SK-N-MC (cell line): ENCODE data around the gene ROPN1L.

Experiments
- DNase-seq: peaks from one replicate; pipeline ENCODE4 v3.0.0-alpha.2; 2011; ENCODE audit warnings: low read depth, low spot score
- H3K27ac ChIP-seq: fragments of 200-600 bp; sonication (generic); 2 replicates; pipeline ENCODE4 v1.5.1; 2016; ENCODE audit warnings: mixed run types
- H3K36me3 ChIP-seq: fragments of 200-600 bp; sonication (generic); 2 replicates; pipeline ENCODE4 v1.6.1; 2017; ENCODE audit warnings: antibody characterized with exemption, low read length, mixed read lengths; ENCODE audit not compliant: insufficient read depth
- H3K4me3 ChIP-seq: fragments of 200-600 bp; sonication (generic); 2 replicates; pipeline ENCODE4 v1.5.1; 2016
- H3K9ac ChIP-seq: fragments of 200-600 bp; sonication (generic); 2 replicates; pipeline ENCODE4 v1.8.0; 2017; ENCODE audit warnings: mixed run types, mixed read lengths; ENCODE audit not compliant: insufficient read length
- H3K9me3 ChIP-seq: fragments of 200-600 bp; sonication (generic); 2 replicates; pipeline ENCODE4 v1.6.1; 2017; ENCODE audit warnings: low read depth, mild to moderate bottlenecking, antibody characterized with exemption, low read length, moderate library complexity, mixed read lengths
- EZH2 ChIP-seq: fragments of 200-600 bp; sonication (generic); IDR thresholded peaks from one replicate; pipeline ENCODE4 v1.6.1; 2017; ENCODE audit warnings: antibody characterized with exemption
- FOXP2 ChIP-seq: optimal IDR thresholded peaks from 2 replicates; pipeline ENCODE3; 2011; ENCODE audit warnings: mild to moderate bottlenecking, moderate library complexity; ENCODE audit not compliant: insufficient read depth; ENCODE audit errors: extremely low read length, control extremely low read depth
- POLR2AphosphoS5 ChIP-seq: IDR thresholded peaks from 2 replicates; pipeline ENCODE4 v1.6.1; 2012; ENCODE audit warnings: mild to moderate bottlenecking, low read depth, low read length, borderline replicate concordance

Gene ROPN1L

GRCh38 chr5:10476878-10477277, 35.2 kb downstream of the ROPN1L start:
- DNase-seq = no peak
- H3K36me3 ChIP-seq = no peaks in the 10 kb centered on the region
- H3K4me3 ChIP-seq = no peak overlapping the region
- no peaks in the 10 kb centered on the region for H3K9me3 ChIP-seq
- no peak overlapping the region for H3K27ac ChIP-seq
- no peak for TF ChIP-seq EZH2
- no peak for TF ChIP-seq POLR2AphosphoS5
- no peak for TF ChIP-seq FOXP2
- no peak overlapping the region for H3K9ac ChIP-seq

GRCh38 chr5:10477943-10478342, 36.3 kb downstream of the ROPN1L start:
- H3K9me3 ChIP-seq = no peaks in the 10 kb centered on the region
- DNase-seq = no peak
- H3K4me3 ChIP-seq = no peak overlapping the region
- H3K9ac ChIP-seq = no peak overlapping the region
- no peaks in the 10 kb centered on the region for H3K36me3 ChIP-seq
- no peak overlapping the region for H3K27ac ChIP-seq
- TF ChIP-seq POLR2AphosphoS5 = no peak
- no peak for TF ChIP-seq FOXP2
- no peak for TF ChIP-seq EZH2

- no peak overlapping the region for H3K4me3 ChIP-seq
- no peak overlapping the region for H3K27ac ChIP-seq
- no peak overlapping the region for H3K9ac ChIP-seq
- H3K9me3 ChIP-seq = no peaks in the 10 kb centered on the region
- no peak for DNase-seq
- H3K36me3 ChIP-seq = no peaks in the 10 kb centered on the region
- no peak for TF ChIP-seq EZH2
- TF ChIP-seq POLR2AphosphoS5 = no peak
- no peak for TF ChIP-seq FOXP2
Observed at GRCh38 chr5:10478436-10478835, 36.8 kb downstream of the ROPN1L start.

GRCh38 chr5:10479154-10479721, 37.6 kb downstream of the ROPN1L start:
- H3K4me3 ChIP-seq = no peak overlapping the region
- no peak overlapping the region for H3K9ac ChIP-seq
- H3K27ac ChIP-seq = no peak overlapping the region
- no peaks in the 10 kb centered on the region for H3K9me3 ChIP-seq
- H3K36me3 ChIP-seq = no peaks in the 10 kb centered on the region
- TF ChIP-seq FOXP2 (no peak), EZH2 (no peak), POLR2AphosphoS5 (no peak)
- no peak for DNase-seq

- TF ChIP-seq FOXP2 = no peak
- no peak overlapping the region for H3K27ac ChIP-seq
- no peak for DNase-seq
- H3K4me3 ChIP-seq = no peak overlapping the region
- no peak overlapping the region for H3K9ac ChIP-seq
- H3K36me3 ChIP-seq = no peaks in the 10 kb centered on the region
- H3K9me3 ChIP-seq = no peaks in the 10 kb centered on the region
Observed at GRCh38 chr5:10480237-10480985, 38.7 kb downstream of the ROPN1L start.

- H3K4me3 ChIP-seq = no peak overlapping the region
- H3K9ac ChIP-seq = no peak overlapping the region
- DNase-seq = no peak
- TF ChIP-seq FOXP2 (no peak), POLR2AphosphoS5 (no peak), EZH2 (no peak)
- H3K27ac ChIP-seq = no peak overlapping the region
- no peaks in the 10 kb centered on the region for H3K9me3 ChIP-seq
- H3K36me3 ChIP-seq = no peaks in the 10 kb centered on the region
Observed at GRCh38 chr5:10481241-10481935, 39.7 kb downstream of the ROPN1L start.

- H3K9ac ChIP-seq = no peak overlapping the region
- no peak overlapping the region for H3K4me3 ChIP-seq
- DNase-seq = no peak
- TF ChIP-seq FOXP2 (no peak), POLR2AphosphoS5 (no peak), EZH2 (no peak)
- no peaks in the 10 kb centered on the region for H3K36me3 ChIP-seq
- H3K27ac ChIP-seq = no peak overlapping the region
- no peaks in the 10 kb centered on the region for H3K9me3 ChIP-seq
Observed at GRCh38 chr5:10482791-10483530, 41.3 kb downstream of the ROPN1L start.

- Histone ChIP-seq H3K27ac (peak overlapping the region; percentile 78), H3K36me3 (no peaks in the 10 kb centered on the region), H3K9ac (no peak overlapping the region), H3K4me3 (no peak overlapping the region), H3K9me3 (no peaks in the 10 kb centered on the region)
- no peak for DNase-seq
- no peak for TF ChIP-seq FOXP2
Observed at GRCh38 chr5:10484774-10485141, 43.1 kb downstream of the ROPN1L start.
